Posterior vena cava (tissue), 2 donors: ENCODE results near the gene UNC5C. TPM values are rescaled to one million over a fixed set of nuclear protein-coding genes. Genes with fewer than 3 reads are reported as not detected.

Experiments used
- DNase-seq: peaks from one replicate; pipeline ENCODE4 v3.0.0-alpha.2; 2020; ENCODE audit warnings: low spot score
- intact Hi-C, 2 donors: fragments of 100-400 bp; cut with DNase I; formaldehyde crosslinking; loops; one replicate each; pipeline versions ENCODE4 v1.14.1 to v1.14.2; 2022 to 2023
- total RNA-seq, 2 donors: library from RNA; stranded (reverse); fragmentation: NEBNext Ultra II Directional; extraction: Animal tissue kit (Norgen Biotek cat#: 25700); gene quantifications; one replicate each; pipeline ENCODE4 v1.2.1, GENCODE V29; 2021
- donor health status: DM: yes; HTN: yes; CAD: no.
- donor health status: DM: yes; HTN: yes; CAD: no.

UNC5C gene
- total RNA-seq, 2 donors from 2014 or later: 9.2 to 14.9 TPM

- intact Hi-C loops: no loop called here
- no peak for DNase-seq
These were observed 292.5 kb downstream of the UNC5C start for GRCh38 chr4:95256108-95256835.

GRCh38 chr4:95255396-95256107 is 293.2 kb downstream of the UNC5C start:
- DNase-seq: no peak
- intact Hi-C loops: no loop called here

GRCh38 chr4:95251568-95251967 is 297.2 kb downstream of the UNC5C start:
- intact Hi-C loops: no loop called here
- DNase-seq: no peak

- intact Hi-C loops: no loop called here
These were observed 298.1 kb downstream of the UNC5C start for GRCh38 chr4:95250544-95251137.

GRCh38 chr4:95249426-95250021 is 299.2 kb downstream of the UNC5C start:
- DNase-seq: no peak
- intact Hi-C loops: no loop called here

More at GRCh38 chr4:95250544-95251137, 298.1 kb downstream of the UNC5C start:
- no peak for DNase-seq

GRCh38 chr4:95248720-95249425 is 299.9 kb downstream of the UNC5C start:
- intact Hi-C loops: no loop called here

GRCh38 chr4:95243892-95244291 is 304.9 kb downstream of the UNC5C start:
- DNase-seq: no peak
- intact Hi-C loops: no loop called here

More at GRCh38 chr4:95248720-95249425, 299.9 kb downstream of the UNC5C start:
- DNase-seq: no peak

- intact Hi-C loops: no loop called here
- no peak for DNase-seq
These were observed 310.2 kb downstream of the UNC5C start for GRCh38 chr4:95238554-95238953.

GRCh38 chr4:95232358-95233156 is 316.2 kb downstream of the UNC5C start:
- DNase-seq: no peak
- intact Hi-C loops: no loop called here

GRCh38 chr4:95231681-95232080 is 317.1 kb downstream of the UNC5C start:
- intact Hi-C loops: no loop called here
- no peak for DNase-seq

- DNase-seq: no peak
- intact Hi-C loops: no loop called here
These were observed 322.9 kb downstream of the UNC5C start for GRCh38 chr4:95225849-95226248.

GRCh38 chr4:95224402-95224801 is 324.4 kb downstream of the UNC5C start:
- no peak for DNase-seq
- intact Hi-C loops: no loop called here

GRCh38 chr4:95220205-95221175 is 328.3 kb downstream of the UNC5C start:
- intact Hi-C loops: no loop called here
- no peak for DNase-seq

GRCh38 chr4:95219109-95219508 is 329.7 kb downstream of the UNC5C start:
- DNase-seq: no peak
- intact Hi-C loops: no loop called here

GRCh38 chr4:95217197-95217596 is 331.6 kb downstream of the UNC5C start:
- intact Hi-C loops: no loop called here
- DNase-seq: no peak

GRCh38 chr4:95216636-95217035 is 332.1 kb downstream of the UNC5C start:
- no peak for DNase-seq
- intact Hi-C loops: no loop called here

GRCh38 chr4:95215991-95216605 is 332.7 kb downstream of the UNC5C start:
- intact Hi-C loops: no loop called here
- DNase-seq: no peak
